GM18867 (cell line): ENCODE measurements around the gene VASH1.

Experiments used
- ATAC-seq: cut with Tn5 transposase; IDR thresholded peaks from one replicate; pipeline ENCODE4 v1.9.1; 2021; ENCODE audit warnings: mild to moderate bottlenecking, moderate library complexity; ENCODE audit not compliant: unreplicated experiment

VASH1 gene

GRCh38 chr14:76782115-76782884, 21.0 kb downstream of the VASH1 start:
- ATAC-seq, result no peak

GRCh38 chr14:76782885-76783566, 21.8 kb downstream of the VASH1 start:
- no peak for ATAC-seq

GRCh38 chr14:76784266-76784874, 23.1 kb downstream of the VASH1 start:
- ATAC-seq, result no peak

GRCh38 chr14:76784881-76785280, 23.6 kb downstream of the VASH1 start:
- no peak for ATAC-seq

- no peak for ATAC-seq
Observed at GRCh38 chr14:76786601-76787000, 25.3 kb downstream of the VASH1 start.

- ATAC-seq, result no peak
Observed at GRCh38 chr14:76792422-76792821, 31.2 kb downstream of the VASH1 start.

GRCh38 chr14:76793324-76793723, 32.1 kb downstream of the VASH1 start:
- ATAC-seq, result no peak

GRCh38 chr14:76793956-76794355, 32.7 kb downstream of the VASH1 start:
- ATAC-seq, result no peak

GRCh38 chr14:76806446-76806845, 45.2 kb downstream of the VASH1 start:
- ATAC-seq, result no peak

- no peak for ATAC-seq
Observed at GRCh38 chr14:76808011-76808410, 46.7 kb downstream of the VASH1 start.

- ATAC-seq, result no peak
Observed at GRCh38 chr14:76808990-76809389, 47.7 kb downstream of the VASH1 start.

GRCh38 chr14:76810525-76810924, 49.3 kb downstream of the VASH1 start:
- ATAC-seq, result no peak

- ATAC-seq, result no peak
Observed at GRCh38 chr14:76810953-76811400, 49.7 kb downstream of the VASH1 start.

- ATAC-seq, result no peak
Observed at GRCh38 chr14:76811561-76811960, 50.3 kb downstream of the VASH1 start.

GRCh38 chr14:76812093-76812421, 50.8 kb downstream of the VASH1 start:
- ATAC-seq, result peak; percentile 13

GRCh38 chr14:76812422-76813383, 51.4 kb downstream of the VASH1 start, which contains the start of gene ANGEL1:
ANGEL1 (minus strand) TSS chr14:76812882; CDS start chr14:76812827, 55 bp downstream.
- ATAC-seq, result peak; percentile 89

- no peak for ATAC-seq
Observed at GRCh38 chr14:76814726-76815645, 53.7 kb downstream of the VASH1 start.

GRCh38 chr14:76820700-76821099, 59.4 kb downstream of the VASH1 start:
- ATAC-seq, result no peak

- ATAC-seq, result no peak
Observed at GRCh38 chr14:76826122-76826521, 64.9 kb downstream of the VASH1 start, which contains the start of gene LRRC74A. LRRC74A (plus strand) TSS chr14:76826408; CDS start chr14:76826698, 290 bp downstream.
